HS-5 (cell line): Measurements from ENCODE around the gene FSCN2.
"Not testable (repeated sequence)": the region's sequence is repeated elsewhere in the genome, so short reads cannot be mapped to it uniquely, and the experiment has no call there.

Experiments used
- DNase-seq: peaks from one replicate; pipeline ENCODE4 v3.0.0-alpha.2; 2012; ENCODE audit warnings: low read depth

Gene FSCN2

GRCh38 chr17:81577278-81578000 lies 49.3 kb downstream of the FSCN2 start:
- DNase-seq: no peak

- no peak for DNase-seq
Measured at GRCh38 chr17:81578038-81578441, 49.9 kb downstream of the FSCN2 start.

- no peak for DNase-seq
Measured at GRCh38 chr17:81578561-81579225, 50.5 kb downstream of the FSCN2 start.

- no peak for DNase-seq
Measured at GRCh38 chr17:81579298-81579697, 51.1 kb downstream of the FSCN2 start.

GRCh38 chr17:81579821-81580321 lies 51.7 kb downstream of the FSCN2 start:
- DNase-seq: no peak

- no peak for DNase-seq
Measured at GRCh38 chr17:81580481-81580880, 52.3 kb downstream of the FSCN2 start.

- no peak for DNase-seq
Measured at GRCh38 chr17:81581758-81582157, 53.6 kb downstream of the FSCN2 start.

GRCh38 chr17:81582341-81582740 lies 54.2 kb downstream of the FSCN2 start:
- no peak for DNase-seq

- DNase-seq: no peak
Measured at GRCh38 chr17:81582749-81583148, 54.6 kb downstream of the FSCN2 start.

GRCh38 chr17:81583589-81584342 lies 55.6 kb downstream of the FSCN2 start:
- DNase-seq: no peak

- not testable (repeated sequence) for DNase-seq
Measured at GRCh38 chr17:81584771-81585170, 56.6 kb downstream of the FSCN2 start.

GRCh38 chr17:81586096-81586495 lies 57.9 kb downstream of the FSCN2 start:
- no peak for DNase-seq
